Sigmoid colon (tissue), 7 donors: Measurements from ENCODE around the gene LPAR3. TPM values are rescaled to one million over a fixed set of nuclear protein-coding genes. Genes with fewer than 3 reads are reported as not detected.

ENCODE experiments used
- DNase-seq: peaks from one replicate; pipeline ENCODE4 v3.0.0-alpha.2; 2019
- H3K27ac ChIP-seq, 4 donors: fragments of 200-600 bp; sonication (generic); one replicate each; pipeline ENCODE4 v1.5.1; 2016 to 2019; ENCODE audit warnings: mild to moderate bottlenecking in 1 of 4
- H3K27me3 ChIP-seq, 3 donors: fragments of 200-600 bp; sonication (generic); one replicate each; pipeline ENCODE4 v1.5.1; 2019; ENCODE audit warnings: mild to moderate bottlenecking in 1 of 3
- H3K36me3 ChIP-seq, 4 donors: fragments of 200-600 bp; sonication (generic); one replicate each; pipeline ENCODE4 v1.5.1; 2016 to 2019
- H3K4me1 ChIP-seq, 4 donors: fragments of 200-600 bp; sonication (generic); one replicate each; pipeline ENCODE4 v1.5.1; 2017 to 2019
- H3K4me3 ChIP-seq, 4 donors: fragments of 200-600 bp; sonication (generic); one replicate each; pipeline ENCODE4 v1.5.1; 2017 to 2019; ENCODE audit warnings: mild to moderate bottlenecking in 2 of 4, moderate library complexity in 1 of 4
- H3K9me3 ChIP-seq, 4 donors: fragments of 200-600 bp in 3 of 4; sonication (generic) in 3 of 4; one replicate each; pipeline versions ENCODE4 v1.5.1 to v1.6.1; 2013 to 2019
- EP300 ChIP-seq, 4 donors: sonication (generic); formaldehyde crosslinking; IDR thresholded peaks; one replicate each; pipeline ENCODE4 v1.6.1; 2017; ENCODE audit warnings: antibody characterized with exemption in 4 of 4
- POLR2A ChIP-seq, 2 donors: fragments of 450-650 bp; IDR thresholded peaks; one replicate each; pipeline ENCODE4 v1.6.1; 2016; ENCODE audit warnings: antibody characterized with exemption in 2 of 2, mild to moderate bottlenecking in 2 of 2, moderate library complexity in 2 of 2
- POLR2AphosphoS5 ChIP-seq, 4 donors: sonication (generic); formaldehyde crosslinking; IDR thresholded peaks; one replicate each; pipeline ENCODE4 v1.6.1; 2017; ENCODE audit warnings: antibody characterized with exemption in 4 of 4
- WGBS, 2 donors: extraction: QIAGEN DNeasy Blood & Tissue Kit; methylation state at CpG; one replicate each; pipeline ENCODE4 v1.1.7; 2013; 5-methylcytosine and 5-hydroxymethylcytosine counted together
- intact Hi-C: fragments of 100-400 bp; cut with DNase I; formaldehyde crosslinking; loops from one replicate; pipeline ENCODE4 v1.15.1; 2023
- polyA plus RNA-seq, 3 donors: library from polyadenylated mRNA; stranded (reverse); fragments of 200-250 nt; gene quantifications; one replicate each; pipeline ENCODE4 v1.2.3, GENCODE V29; 2013
- total RNA-seq, 4 donors: library from RNA; depleted of rRNA; stranded (reverse); fragments of >200 nt; gene quantifications; one replicate each; pipeline ENCODE4 v1.1.0, GENCODE V29; 2016
- TF ChIP-seq, protein P1 (sequence below), 4 experiments: fragments of 450-650 bp in 3 of 4; fragments of 200-600 bp in 1 of 4; IDR thresholded peaks; one replicate each; pipeline ENCODE4 v1.5.1; 2016 to 2019; ENCODE audit warnings: antibody characterized with exemption in 4 of 4, mild to moderate bottlenecking in 3 of 4, moderate library complexity in 2 of 4
- donor health status: healthy with polysubstance abuse.
- donor health status: Bipolar disorder and iron deficiency.
- donor health status: healthy.

LPAR3 gene
- total and polyA plus RNA-seq, 7 donors, result 0.23 to 1.4 (median 0.60) TPM; not detected in 4

DNA sequence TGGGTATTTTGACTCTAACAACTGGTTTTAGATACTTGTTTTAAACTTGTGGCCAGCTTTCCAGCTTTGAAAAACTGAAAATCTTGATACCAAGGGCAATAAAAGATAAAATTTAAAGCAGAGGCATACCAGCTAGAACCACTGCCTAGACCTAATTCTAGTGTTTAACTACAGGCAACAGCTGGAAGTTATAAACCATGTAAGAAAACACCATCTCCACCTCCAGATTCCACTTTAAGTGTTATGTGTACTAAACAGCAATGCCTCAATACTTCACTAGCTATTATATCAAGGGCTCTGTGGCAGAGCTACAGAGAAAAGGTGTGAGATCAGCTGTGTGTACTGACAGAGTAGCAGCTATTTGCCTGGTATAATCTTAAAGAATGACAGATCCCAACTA lies 69.5 kb downstream of the LPAR3 start:
- H3K27me3 ChIP-seq, result no peaks in the 10 kb centered on the region
- no peak for DNase-seq
- no peaks in the 10 kb centered on the region for H3K9me3 ChIP-seq
- H3K36me3 ChIP-seq, result no peaks in the 10 kb centered on the region
- no peaks in the 10 kb centered on the region for H3K4me1 ChIP-seq
- H3K4me3 ChIP-seq, result no peak overlapping the region
- no peak for TF ChIP-seq POLR2A (IDR thresholded peaks at IDR 0.05)
- no peak for TF ChIP-seq EP300 (IDR thresholded peaks at IDR 0.05)
- no peak for TF ChIP-seq POLR2AphosphoS5 (IDR thresholded peaks at IDR 0.05)
- TF ChIP-seq, protein P1, sequence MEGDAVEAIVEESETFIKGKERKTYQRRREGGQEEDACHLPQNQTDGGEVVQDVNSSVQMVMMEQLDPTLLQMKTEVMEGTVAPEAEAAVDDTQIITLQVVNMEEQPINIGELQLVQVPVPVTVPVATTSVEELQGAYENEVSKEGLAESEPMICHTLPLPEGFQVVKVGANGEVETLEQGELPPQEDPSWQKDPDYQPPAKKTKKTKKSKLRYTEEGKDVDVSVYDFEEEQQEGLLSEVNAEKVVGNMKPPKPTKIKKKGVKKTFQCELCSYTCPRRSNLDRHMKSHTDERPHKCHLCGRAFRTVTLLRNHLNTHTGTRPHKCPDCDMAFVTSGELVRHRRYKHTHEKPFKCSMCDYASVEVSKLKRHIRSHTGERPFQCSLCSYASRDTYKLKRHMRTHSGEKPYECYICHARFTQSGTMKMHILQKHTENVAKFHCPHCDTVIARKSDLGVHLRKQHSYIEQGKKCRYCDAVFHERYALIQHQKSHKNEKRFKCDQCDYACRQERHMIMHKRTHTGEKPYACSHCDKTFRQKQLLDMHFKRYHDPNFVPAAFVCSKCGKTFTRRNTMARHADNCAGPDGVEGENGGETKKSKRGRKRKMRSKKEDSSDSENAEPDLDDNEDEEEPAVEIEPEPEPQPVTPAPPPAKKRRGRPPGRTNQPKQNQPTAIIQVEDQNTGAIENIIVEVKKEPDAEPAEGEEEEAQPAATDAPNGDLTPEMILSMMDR (IDR thresholded peaks at IDR 0.05), result no peak
- intact Hi-C loops, result no loop called here
- no peak overlapping the region for H3K27ac ChIP-seq

DNA sequence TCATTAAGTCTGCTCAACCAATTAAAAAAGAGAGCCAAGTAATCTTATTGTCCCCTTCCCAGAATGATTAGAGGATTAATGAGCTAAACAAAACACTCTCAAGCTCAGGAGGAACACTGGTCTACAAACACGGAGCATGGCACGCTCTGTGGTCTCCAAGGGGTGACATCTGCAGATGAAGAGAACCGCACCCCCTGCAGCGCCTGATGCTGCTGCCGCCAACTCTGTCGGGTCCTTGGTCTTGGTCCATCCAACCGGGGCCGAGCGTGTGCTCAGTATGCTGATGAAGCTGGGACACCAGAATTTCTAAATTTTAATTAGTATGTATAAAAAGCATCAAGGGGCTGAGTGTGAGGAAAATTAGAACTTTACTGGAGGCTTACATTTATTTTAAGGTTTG lies 82.7 kb downstream of the LPAR3 start:
- no peak overlapping the region for H3K4me3 ChIP-seq
- TF ChIP-seq, protein P1 (IDR thresholded peaks at IDR 0.05), result no peak
- TF ChIP-seq POLR2AphosphoS5 (IDR thresholded peaks at IDR 0.05), result no peak
- TF ChIP-seq EP300 (IDR thresholded peaks at IDR 0.05), result no peak
- no peak for TF ChIP-seq POLR2A (IDR thresholded peaks at IDR 0.05)
- no peak overlapping the region for H3K27ac ChIP-seq
- H3K9me3 ChIP-seq, result no peaks in the 10 kb centered on the region
- intact Hi-C loops, result no loop called here
- H3K27me3 ChIP-seq, result no peaks in the 10 kb centered on the region
- DNase-seq, result no peak
- H3K4me1 ChIP-seq, result no peaks in the 10 kb centered on the region
- 90 to 96% methylated on average over 9 of the region's 9 CpGs for WGBS, 2 donors
- H3K36me3 ChIP-seq, result no peaks in the 10 kb centered on the region

DNA sequence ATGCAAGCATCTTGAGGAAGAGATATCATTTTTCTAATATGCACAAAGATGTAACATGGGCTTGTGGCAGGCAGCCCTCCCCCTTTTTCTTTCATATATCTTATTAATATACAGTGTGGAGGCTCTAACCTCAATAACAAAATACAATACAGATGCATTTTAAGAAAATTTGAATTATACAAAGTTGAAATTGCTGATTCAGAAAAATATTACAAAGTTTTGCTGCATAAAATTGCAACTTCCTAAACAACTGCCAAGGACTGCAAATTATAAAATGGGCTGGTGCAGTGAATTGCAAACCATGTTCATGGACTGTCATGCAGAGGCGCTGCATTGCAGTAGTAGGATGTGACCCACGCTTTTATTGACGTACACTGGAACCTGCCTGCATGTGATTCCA lies 84.0 kb downstream of the LPAR3 start:
- intact Hi-C loops, result no loop called here
- H3K4me3 ChIP-seq, result no peak overlapping the region
- no peaks in the 10 kb centered on the region for H3K36me3 ChIP-seq
- no peaks in the 10 kb centered on the region for H3K9me3 ChIP-seq
- H3K27ac ChIP-seq, result no peak overlapping the region
- no peak for DNase-seq
- TF ChIP-seq, protein P1 (IDR thresholded peaks at IDR 0.05), result no peak
- TF ChIP-seq EP300 (IDR thresholded peaks at IDR 0.05) (no peak), POLR2A (IDR thresholded peaks at IDR 0.05) (no peak), POLR2AphosphoS5 (IDR thresholded peaks at IDR 0.05) (no peak)
- 97 to 98% methylated on average over 3 of the region's 3 CpGs for WGBS, 2 donors
- no peaks in the 10 kb centered on the region for H3K27me3 ChIP-seq
- H3K4me1 ChIP-seq, result no peaks in the 10 kb centered on the region

DNA sequence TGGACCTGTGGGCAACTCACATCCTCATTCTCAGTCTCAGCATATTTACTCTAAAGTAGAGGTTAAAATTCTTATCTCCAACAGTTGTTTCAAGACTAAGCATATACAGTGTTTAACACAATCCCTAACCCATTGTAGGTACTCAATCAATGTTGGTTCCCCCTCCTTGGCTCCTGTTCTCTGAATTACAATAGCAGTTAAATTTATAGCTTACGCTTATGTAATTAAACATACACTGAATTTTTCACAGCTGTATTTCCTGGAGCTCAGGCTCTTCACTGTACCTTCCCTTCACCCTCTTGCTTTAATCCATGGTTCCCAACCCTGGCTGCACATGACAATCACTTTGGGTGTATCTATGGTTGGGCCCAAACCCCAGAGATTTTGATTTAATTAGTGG lies 89.4 kb downstream of the LPAR3 start:
- Histone ChIP-seq H3K9me3 (no peaks in the 10 kb centered on the region), H3K27me3 (no peaks in the 10 kb centered on the region), H3K4me3 (no peak overlapping the region), H3K36me3 (no peaks in the 10 kb centered on the region), H3K4me1 (no peaks in the 10 kb centered on the region), H3K27ac (no peak overlapping the region)
- intact Hi-C loops, result no loop called here
- no peak for DNase-seq
- TF ChIP-seq, protein P1 (IDR thresholded peaks at IDR 0.05), result no peak
- TF ChIP-seq POLR2A (IDR thresholded peaks at IDR 0.05) (no peak), POLR2AphosphoS5 (IDR thresholded peaks at IDR 0.05) (no peak), EP300 (IDR thresholded peaks at IDR 0.05) (no peak)
- 13 to 77% methylated on average over 1 of the region's 1 CpG for WGBS, 2 donors

DNA sequence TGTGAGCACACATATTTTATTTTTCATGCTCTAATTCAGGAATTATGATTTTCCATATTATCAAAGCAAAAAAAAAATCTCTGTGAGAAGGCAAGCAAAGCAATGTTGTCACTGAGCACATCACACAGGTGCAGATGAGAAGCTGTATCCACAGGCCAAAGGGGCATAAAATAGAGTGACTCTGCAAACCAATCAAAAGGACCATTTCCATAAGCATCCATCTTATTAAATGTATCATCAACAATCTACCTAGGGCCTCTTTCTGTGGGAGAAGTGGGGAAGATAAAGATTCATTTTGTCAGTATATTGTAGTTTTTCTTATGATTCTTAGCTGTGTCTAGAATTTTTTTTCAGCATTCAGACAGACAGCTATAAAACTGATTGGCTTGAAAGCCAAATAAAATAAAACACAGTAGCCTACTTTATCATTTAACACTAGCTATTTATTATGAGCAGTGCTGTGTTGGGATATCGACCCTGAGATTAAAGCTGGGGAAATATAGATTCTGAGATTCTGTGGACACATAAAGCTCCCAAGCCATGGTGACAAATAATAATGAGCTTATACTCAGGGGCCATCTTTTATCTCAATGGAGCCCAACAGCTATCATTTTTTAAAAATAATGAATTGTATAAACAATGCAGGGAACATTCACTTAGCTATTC lies 90.3 kb downstream of the LPAR3 start:
- 68 to 76% methylated on average over 1 of the region's 1 CpG for WGBS, 2 donors

More for the DNA sequence above, 90.3 kb downstream of the LPAR3 start:
- Histone ChIP-seq H3K4me1 (no peaks in the 10 kb centered on the region), H3K4me3 (no peak overlapping the region), H3K36me3 (no peaks in the 10 kb centered on the region), H3K9me3 (no peaks in the 10 kb centered on the region), H3K27ac (no peak overlapping the region), H3K27me3 (no peaks in the 10 kb centered on the region)
- no peak for TF ChIP-seq EP300 (IDR thresholded peaks at IDR 0.05)
- TF ChIP-seq POLR2A (IDR thresholded peaks at IDR 0.05), result no peak
- no peak for TF ChIP-seq POLR2AphosphoS5 (IDR thresholded peaks at IDR 0.05)
- TF ChIP-seq, protein P1 (IDR thresholded peaks at IDR 0.05), result no peak
- no peak for DNase-seq
- intact Hi-C loops, result no loop called here
